HEK293 (cell line): ENCODE results near the gene GSG1L2.

ENCODE experiments used
- CTCF ChIA-PET: fragments of 350-600 bp; formaldehyde crosslinking; extraction: SDS; loops from one replicate; lab custom pipeline; 2021; ENCODE audit warnings: antibody characterized with exemption; lab: Yijun Ruan, JAX
- POLR2A ChIA-PET: fragments of 300-600 bp; formaldehyde crosslinking; extraction: SDS; loops from one replicate; lab custom pipeline; 2020; ENCODE audit warnings: antibody characterized with exemption, inconsistent platforms; lab: Yijun Ruan, JAX
- H3K27ac ChIP-seq: fragments of 200-500 bp; sonication (Bioruptor generic); 2 replicates; pipeline ENCODE4 v1.5.1; 2014; ENCODE audit warnings: low read depth, low read length, control low read depth, inconsistent platforms; ENCODE audit errors: extremely low read depth
- H3K36me3 ChIP-seq, 2 experiments: fragments of 200-500 bp in 1 of 2; sonication (Bioruptor generic) in 1 of 2; 1 replicate in 1 of 2; 2 replicates in 1 of 2; pipeline ENCODE4 v1.5.1; 2014 to 2017; ENCODE audit warnings: inconsistent platforms in 2 of 2, low read length in 2 of 2; ENCODE audit not compliant: control insufficient read depth in 2 of 2, insufficient read depth in 1 of 2
- H3K4me1 ChIP-seq: fragments of 200-500 bp; sonication (Bioruptor generic); 2 replicates; pipeline ENCODE4 v1.5.1; 2014; ENCODE audit warnings: mild to moderate bottlenecking, low read length, inconsistent platforms; ENCODE audit not compliant: control insufficient read depth, insufficient read depth
- H3K4me3 ChIP-seq: 2 replicates; pipeline ENCODE4 v1.5.1; 2011; ENCODE audit warnings: low read depth, mild to moderate bottlenecking, control low read depth, low read length, moderate library complexity
- H3K9me3 ChIP-seq: fragments of 200-500 bp; sonication (Bioruptor generic); 2 replicates; pipeline ENCODE4 v1.5.1; 2014; ENCODE audit warnings: low read depth, low read length, inconsistent platforms; ENCODE audit not compliant: control insufficient read depth, insufficient read depth
- BCL11B ChIP-seq: fragments of 450-650 bp; formaldehyde crosslinking; IDR thresholded peaks from 2 replicates; pipeline ENCODE4 v1.5.1; 2016; ENCODE audit warnings: low read depth, missing biosample characterization, missing genetic modification characterization
- INSM2 ChIP-seq: fragments of 450-650 bp; formaldehyde crosslinking; IDR thresholded peaks from 2 replicates; pipeline ENCODE4 v1.5.1; 2016; ENCODE audit warnings: missing biosample characterization, missing genetic modification characterization
- KLF9 ChIP-seq: fragments of 450-650 bp; formaldehyde crosslinking; IDR thresholded peaks from 2 replicates; pipeline ENCODE4 v1.5.1; 2016; ENCODE audit warnings: missing biosample characterization, missing genetic modification characterization, low read depth
- PRDM2 ChIP-seq: fragments of 450-650 bp; formaldehyde crosslinking; IDR thresholded peaks from 2 replicates; pipeline ENCODE4 v1.5.1; 2016; ENCODE audit warnings: missing biosample characterization, missing genetic modification characterization, borderline replicate concordance
- YY2 ChIP-seq: fragments of 450-650 bp; formaldehyde crosslinking; IDR thresholded peaks from 2 replicates; pipeline ENCODE4 v1.5.1; 2016; ENCODE audit warnings: missing biosample characterization, missing genetic modification characterization
- ZNF214 ChIP-seq: fragments of 450-650 bp; formaldehyde crosslinking; IDR thresholded peaks from 2 replicates; pipeline ENCODE4 v1.5.1; 2017; ENCODE audit warnings: missing biosample characterization, mild to moderate bottlenecking, missing genetic modification characterization, borderline replicate concordance
- ZNF223 ChIP-seq: fragments of 450-650 bp; formaldehyde crosslinking; IDR thresholded peaks from 2 replicates; pipeline ENCODE4 v1.5.1; 2016; ENCODE audit warnings: missing biosample characterization, missing genetic modification characterization
- ZNF280D ChIP-seq: fragments of 450-650 bp; formaldehyde crosslinking; IDR thresholded peaks from 2 replicates; pipeline ENCODE4 v1.5.1; 2016; ENCODE audit warnings: missing biosample characterization, missing genetic modification characterization
- ZNF426 ChIP-seq: fragments of 450-650 bp; formaldehyde crosslinking; IDR thresholded peaks from 2 replicates; pipeline ENCODE4 v1.5.1; 2017; ENCODE audit warnings: missing biosample characterization, missing genetic modification characterization, mild to moderate bottlenecking, inconsistent platforms, moderate library complexity
- ZNF600 ChIP-seq: fragments of 450-650 bp; formaldehyde crosslinking; IDR thresholded peaks from 2 replicates; pipeline ENCODE4 v1.5.1; 2016; ENCODE audit warnings: missing biosample characterization, missing genetic modification characterization
- ZNF624 ChIP-seq: fragments of 450-650 bp; formaldehyde crosslinking; IDR thresholded peaks from 2 replicates; pipeline ENCODE4 v1.5.1; 2017; ENCODE audit warnings: missing biosample characterization, missing genetic modification characterization
- ZSCAN5A ChIP-seq: fragments of 450-650 bp; formaldehyde crosslinking; IDR thresholded peaks from 2 replicates; pipeline ENCODE4 v1.5.1; 2016; ENCODE audit warnings: missing biosample characterization, missing genetic modification characterization

GSG1L2 gene

GRCh38 chr17:9821921-9822320 is at the start of gene GSG1L2:
TSS of gene GSG1L2 (minus strand) at chr17:9822079. CDS start at chr17:9822071, 8 bp downstream.
- H3K9me3 ChIP-seq: no peaks in the 10 kb centered on the region
- no peak for TF ChIP-seq ZSCAN5A (tag by site-specific recombination)
- no peak for TF ChIP-seq KLF9
- CTCF ChIA-PET: interaction anchor here (1.3 kb wide), 1 partner anchor 17 kb away, joined by 5 read pairs; no protein-coding TSS in a partner anchor
- H3K4me3 ChIP-seq: no peak within 1 kb of the TSS
- no peaks in the 10 kb centered on the region for H3K4me1 ChIP-seq
- H3K36me3 ChIP-seq: no peaks in the 10 kb centered on the region
- POLR2A ChIA-PET: no interaction called here
- no peak within 1 kb of the TSS for H3K27ac ChIP-seq

- no peaks in the 10 kb centered on the region for H3K4me1 ChIP-seq
- H3K9me3 ChIP-seq: no peaks in the 10 kb centered on the region
- H3K36me3 ChIP-seq: no peaks in the 10 kb centered on the region
- POLR2A ChIA-PET: no interaction called here
- H3K27ac ChIP-seq: no peak overlapping the region
- H3K4me3 ChIP-seq: no peak overlapping the region
- CTCF ChIA-PET: interaction anchor here (1.7 kb wide), 1 partner anchor 21 kb away, joined by 9 read pairs; no protein-coding TSS in a partner anchor
- no peak for TF ChIP-seq PRDM2
- no peak for TF ChIP-seq ZNF223 (tag by site-specific recombination)
- TF ChIP-seq ZNF280D (tag by site-specific recombination): no peak
- no peak for TF ChIP-seq YY2
- no peak for TF ChIP-seq ZNF214
- no peak for TF ChIP-seq ZNF600 (tag by site-specific recombination)
- TF ChIP-seq BCL11B: no peak
- TF ChIP-seq INSM2: no peak
- no peak for TF ChIP-seq ZNF624 (tag by site-specific recombination)
- TF ChIP-seq ZNF426 (tag by site-specific recombination): no peak
Observed at GRCh38 chr17:9868552-9868951, 46.7 kb upstream of the GSG1L2 start.
